A549 (cell line): ENCODE measurements around the gene RHOBTB1. TPM values are rescaled to one million over a fixed set of nuclear protein-coding genes. Genes with fewer than 3 reads are reported as not detected.

Experiments
- ATAC-seq, 2 experiments: fragments of 200-7000 bp in 1 of 2; fragments of >200 bp in 1 of 2; cut with Nextera tagmentation in 1 of 2; cut with Tn5 transposase in 1 of 2; 3 replicates each; pipeline versions ENCODE4 v1.8.0 to v1.9.1; 2018 to 2020; ENCODE audit warnings: mild to moderate bottlenecking in 1 of 2, moderate library complexity in 1 of 2
- CTCF ChIA-PET: fragments of 300-600 bp; sonication (Branson Sonifier 250); formaldehyde crosslinking; extraction: SDS; loops from one replicate; lab custom pipeline; 2021; ENCODE audit warnings: antibody characterized with exemption, inconsistent platforms; lab: Yijun Ruan, JAX
- POLR2A ChIA-PET: fragments of 350-600 bp; formaldehyde crosslinking; extraction: SDS; loops from one replicate; lab custom pipeline; 2021; ENCODE audit warnings: antibody characterized with exemption, inconsistent platforms; lab: Yijun Ruan, JAX
- DNase-seq, 2 experiments: peaks; one replicate each; pipeline versions ENCODE4 v3.0.0 to v3.0.0-alpha.2; 2011 to 2016; ENCODE audit warnings: low read depth in 1 of 2, low spot score in 1 of 2
- FAIRE-seq: peaks from 2 replicates; lab custom pipeline; 2011; peaks lifted over from hg19 to GRCh38; lab: Jason Lieb, UNC
- H3K27ac ChIP-seq, 2 experiments: fragments of >200 bp; sonication (Bioruptor Twin); formaldehyde crosslinking; 3 replicates each; pipeline ENCODE4 v1.5.1; 2016 to 2017
- H3K4me1 ChIP-seq: fragments of >200 bp; sonication (Bioruptor Twin); formaldehyde crosslinking; 3 replicates; pipeline ENCODE4 v1.6.1; 2016
- H3K4me2 ChIP-seq: fragments of >200 bp; sonication (Bioruptor Twin); formaldehyde crosslinking; 3 replicates; pipeline ENCODE4 v1.6.1; 2016
- H3K4me3 ChIP-seq: fragments of >200 bp; sonication (Bioruptor Twin); formaldehyde crosslinking; 3 replicates; pipeline ENCODE4 v1.5.1; 2016
- H3K9me3 ChIP-seq: fragments of >200 bp; sonication (Bioruptor Twin); formaldehyde crosslinking; 3 replicates; pipeline ENCODE4 v1.6.1; 2016
- BHLHE40 ChIP-seq: IDR thresholded peaks from 2 replicates; pipeline ENCODE4 v1.6.1; 2012; ENCODE audit warnings: low read depth, low read length, inconsistent platforms
- CBX8 ChIP-seq: fragments of 200-600 bp; sonication (generic); IDR thresholded peaks from 2 replicates; pipeline ENCODE4 v1.6.1; 2016
- EP300 ChIP-seq, 2 experiments: fragments of >200 bp; sonication (Bioruptor Twin); formaldehyde crosslinking; IDR thresholded peaks; 2 replicates in 1 of 2; 3 replicates in 1 of 2; pipeline ENCODE4 v1.6.1; 2016 to 2017
- FOSL2 ChIP-seq, 2 experiments: fragments of 450-650 bp in 1 of 2; fragments of >200 bp in 1 of 2; sonication (Bioruptor Twin) in 1 of 2; formaldehyde crosslinking; IDR thresholded peaks; 2 replicates each; pipeline versions ENCODE4 v1.5.0 to v1.6.1; 2016 to 2020; ENCODE audit warnings: mild to moderate bottlenecking in 1 of 2, moderate library complexity in 1 of 2
- GATA3 ChIP-seq: IDR thresholded peaks from 2 replicates; pipeline ENCODE4 v1.6.1; 2012; ENCODE audit warnings: borderline replicate concordance
- HDAC2 ChIP-seq: fragments of 200-600 bp; sonication (generic); IDR thresholded peaks from 2 replicates; pipeline ENCODE4 v1.6.1; 2016
- HEYL ChIP-seq: fragments of 250-450 bp; sonication (Bioruptor Pico); IDR thresholded peaks from 2 replicates; pipeline ENCODE4 v1.8.0; 2021; ENCODE audit warnings: mild to moderate bottlenecking, moderate library complexity
- HOXA7 ChIP-seq: fragments of 250-450 bp; sonication (Bioruptor Pico); IDR thresholded peaks from 2 replicates; pipeline ENCODE4 v1.5.0; 2020; ENCODE audit warnings: mild to moderate bottlenecking, moderate library complexity
- NR3C1 ChIP-seq: fragments of >200 bp; sonication (Bioruptor Twin); formaldehyde crosslinking; IDR thresholded peaks from 3 replicates; pipeline ENCODE4 v1.6.1; 2017
- POLR2AphosphoS2 ChIP-seq: conservative IDR thresholded peaks from 2 replicates; pipeline ENCODE4 v1.6.1; 2012; ENCODE audit warnings: low read length, improper control_type of control experiment, inconsistent platforms
- RAD21 ChIP-seq, 2 experiments: fragments of >200 bp in 1 of 2; sonication (Bioruptor Twin) in 1 of 2; formaldehyde crosslinking in 1 of 2; IDR thresholded peaks in 1 of 2; conservative IDR thresholded peaks in 1 of 2; 2 replicates in 1 of 2; 3 replicates in 1 of 2; pipeline ENCODE4 v1.6.1; 2012 to 2018; ENCODE audit warnings: inconsistent platforms in 1 of 2
- RNF2 ChIP-seq: fragments of 200-600 bp; sonication (generic); IDR thresholded peaks from 2 replicates; pipeline ENCODE4 v1.6.1; 2016; ENCODE audit warnings: low read depth, mild to moderate bottlenecking, antibody characterized with exemption, moderate library complexity, borderline replicate concordance
- ZC3H11A ChIP-seq: fragments of 450-650 bp; IDR thresholded peaks from 2 replicates; pipeline ENCODE4 v1.6.1; 2014; ENCODE audit warnings: antibody characterized with exemption, mild to moderate bottlenecking
- ZNF302 ChIP-seq: fragments of 250-450 bp; sonication (Bioruptor Pico); IDR thresholded peaks from 2 replicates; pipeline ENCODE4 v1.9.0; 2021; ENCODE audit warnings: inconsistent platforms, mild to moderate bottlenecking, moderate library complexity
- whole genome bisulfite sequencing: methylation state at CpG from one replicate; pipeline ENCODE4 v1.1.6; 2017; ENCODE audit errors: missing lambda C conversion rate; 5-methylcytosine and 5-hydroxymethylcytosine counted together
- polyA plus RNA-seq, 4 experiments: library from polyadenylated mRNA; depleted of rRNA in 3 of 4; stranded (reverse); fragments of >200 nt; fragmentation: RNase III in 1 of 4; extraction: RNeasy Plus Mini Kit Qiagen cat#74134 plus additional on column Dnase treatment in 1 of 4; gene quantifications; 2 replicates in 3 of 4; 3 replicates in 1 of 4; pipeline ENCODE4 v1.2.3, GENCODE V29; 2011 to 2017
- TF ChIP-seq, protein P1 (sequence below): fragments of 150-350 bp; IDR thresholded peaks from 2 replicates; pipeline ENCODE4 v1.6.1; 2014; ENCODE audit warnings: low read depth, mild to moderate bottlenecking, low read length
- TF ChIP-seq, protein P2 (sequence below): IDR thresholded peaks from 2 replicates; pipeline ENCODE4 v1.6.1; 2012

RHOBTB1 gene
- polyA plus RNA-seq, 2 of the 4 experiments (the other 2 are of a cell fraction), result 6.6 to 24.7 TPM

DNA sequence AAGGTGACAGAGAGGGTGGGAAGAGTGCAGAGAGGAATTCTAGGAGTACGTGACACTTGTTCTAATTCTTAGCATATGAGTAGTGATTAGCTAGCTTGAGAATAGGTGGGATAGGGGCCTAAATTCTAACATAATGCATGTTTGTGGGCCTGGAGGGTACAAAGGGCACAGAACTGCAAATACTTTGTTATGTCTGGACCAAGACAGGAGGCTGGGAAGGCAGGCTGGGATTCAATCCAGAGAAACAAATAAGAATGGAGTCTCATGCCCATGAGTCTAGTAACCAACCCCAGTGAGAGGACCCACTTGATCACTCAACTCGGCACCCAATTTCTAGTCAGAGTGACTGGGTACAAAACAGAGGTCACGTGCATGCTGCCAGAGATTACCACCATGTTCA is 40.9 kb downstream of the RHOBTB1 start (continued):
- TF ChIP-seq, protein P1, sequence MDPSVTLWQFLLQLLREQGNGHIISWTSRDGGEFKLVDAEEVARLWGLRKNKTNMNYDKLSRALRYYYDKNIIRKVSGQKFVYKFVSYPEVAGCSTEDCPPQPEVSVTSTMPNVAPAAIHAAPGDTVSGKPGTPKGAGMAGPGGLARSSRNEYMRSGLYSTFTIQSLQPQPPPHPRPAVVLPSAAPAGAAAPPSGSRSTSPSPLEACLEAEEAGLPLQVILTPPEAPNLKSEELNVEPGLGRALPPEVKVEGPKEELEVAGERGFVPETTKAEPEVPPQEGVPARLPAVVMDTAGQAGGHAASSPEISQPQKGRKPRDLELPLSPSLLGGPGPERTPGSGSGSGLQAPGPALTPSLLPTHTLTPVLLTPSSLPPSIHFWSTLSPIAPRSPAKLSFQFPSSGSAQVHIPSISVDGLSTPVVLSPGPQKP, result no peak
- no peak for TF ChIP-seq RNF2
- no peak for TF ChIP-seq BHLHE40
- TF ChIP-seq ZC3H11A, result no peak
- TF ChIP-seq ZNF302 (CRISPR knock-in tag), result no peak
- no peak for TF ChIP-seq HDAC2

DNA sequence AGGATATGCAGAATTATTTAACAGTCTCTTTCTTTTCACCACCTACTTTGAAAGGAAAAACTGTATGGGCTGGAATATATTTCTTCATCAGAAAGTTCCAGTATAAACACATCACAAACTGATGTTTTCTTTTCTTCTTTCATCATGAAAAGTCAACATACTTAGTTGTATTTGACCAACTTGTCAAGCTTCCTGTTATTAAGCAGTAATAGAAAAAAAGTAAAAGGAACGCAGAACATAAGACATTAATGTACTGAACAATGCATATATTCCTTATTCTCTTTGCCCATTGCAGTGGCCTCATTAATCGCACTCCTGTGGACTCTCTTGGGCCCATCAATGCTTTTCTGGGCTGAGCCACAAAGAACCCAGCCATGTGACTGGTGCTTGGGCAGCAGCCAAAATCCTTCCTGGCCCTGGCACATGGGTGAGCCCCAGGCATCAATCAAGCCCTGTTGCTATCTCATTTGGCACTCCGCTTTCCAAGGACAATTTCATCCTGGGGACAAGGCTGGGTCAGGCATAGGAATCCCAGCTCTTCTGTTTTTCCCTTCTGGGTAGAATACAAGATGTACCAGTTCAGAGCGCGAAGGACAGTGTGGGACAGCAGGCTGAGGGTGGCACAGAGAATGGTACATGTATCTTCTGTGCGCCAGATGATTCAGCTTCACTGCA is 42.3 kb downstream of the RHOBTB1 start:
- peaks cover 3% of the 10 kb centered on the region; the same call in 2 of the 3 replicates for H3K9me3 ChIP-seq
- TF ChIP-seq POLR2AphosphoS2 (no peak), FOSL2 (IDR thresholded peaks at IDR 0.05) (no peak), FOSL2 (CRISPR knock-in tag; IDR thresholded peaks at IDR 0.05) (no peak), HEYL (CRISPR knock-in tag) (no peak), EP300 (IDR thresholded peaks at IDR 0.05) (no peak), GATA3 (no peak)
- peaks cover 14% of the 10 kb centered on the region for H3K4me1 ChIP-seq
- no peak overlapping the region for H3K4me3 ChIP-seq
- DNase-seq (no peak), FAIRE-seq (no peak), ATAC-seq (no peak)
- 91% methylated on average over 6 of the region's 6 CpGs for WGBS
- ChIA-PET CTCF (interaction anchor here (1.7 kb wide), 1 partner anchor 11 kb away, joined by 3 read pairs; no protein-coding TSS in a partner anchor), POLR2A (no interaction called here)
- H3K4me2 ChIP-seq, result no peak overlapping the region
- no peak overlapping the region for H3K27ac ChIP-seq

DNA sequence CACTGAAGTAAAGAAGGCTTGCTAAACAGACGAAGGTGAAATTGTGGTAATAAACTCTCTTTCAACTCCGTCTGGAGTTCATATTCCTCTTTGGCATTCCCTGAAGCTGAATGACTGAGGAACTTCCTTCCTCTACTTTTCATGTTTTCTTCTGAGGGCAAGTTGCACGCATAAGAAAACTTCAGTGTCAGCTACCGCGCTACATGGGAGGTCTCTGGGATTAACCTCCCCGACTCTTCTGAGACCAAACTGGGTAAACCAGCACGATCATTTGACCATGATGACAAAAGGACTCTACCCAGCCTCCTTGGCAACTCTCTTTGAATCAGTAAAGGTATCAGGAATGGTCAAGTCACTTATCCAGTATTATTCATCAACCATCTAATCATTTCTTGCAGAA is 44.7 kb downstream of the RHOBTB1 start:
- no peak for FAIRE-seq
- ChIA-PET CTCF (no interaction called here), POLR2A (no interaction called here)

DNA sequence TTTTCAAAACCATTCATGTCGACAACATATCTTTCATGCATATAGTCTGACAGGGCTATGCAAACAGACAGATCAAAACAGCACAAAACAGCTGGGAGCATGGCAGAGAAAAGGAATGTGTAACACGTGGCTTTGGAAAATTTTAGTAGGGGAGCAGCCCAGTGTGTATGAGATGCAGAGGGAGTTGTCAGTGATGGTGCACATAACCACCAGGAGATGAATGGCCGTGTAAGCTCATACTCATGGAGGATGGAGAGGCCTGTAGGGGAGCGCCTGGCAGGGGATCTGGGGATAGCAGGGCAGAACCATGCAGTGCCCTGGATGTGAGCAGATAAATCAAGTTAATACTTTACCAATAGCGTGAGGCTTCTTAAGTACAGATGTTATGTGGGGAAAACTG is 45.7 kb downstream of the RHOBTB1 start:
- ATAC-seq (no peak), DNase-seq (no peak), FAIRE-seq (no peak)
- H3K4me3 ChIP-seq, result no peak overlapping the region
- WGBS, result 91% methylated on average over 5 of the region's 5 CpGs
- CTCF ChIA-PET, result interaction anchor here (1.1 kb wide), 1 partner anchor 15 kb away, joined by 4 read pairs; no protein-coding TSS in a partner anchor
- H3K27ac ChIP-seq, result no peak overlapping the region
- POLR2A ChIA-PET, result no interaction called here
- no peak overlapping the region for H3K4me2 ChIP-seq
- TF ChIP-seq HOXA7 (CRISPR knock-in tag) (no peak), CBX8 (no peak), RAD21 (conservative IDR thresholded peaks at IDR 0.05 in 1 of 2, IDR thresholded peaks at IDR 0.05 in 1 of 2) (no peak)
- peaks cover 35% of the 10 kb centered on the region for H3K4me1 ChIP-seq
- H3K9me3 ChIP-seq, result no peaks in the 10 kb centered on the region

More for the DNA sequence above, 44.7 kb downstream of the RHOBTB1 start:
- DNase-seq, result no peak
- H3K4me1 ChIP-seq, result peaks cover 25% of the 10 kb centered on the region
- no peak overlapping the region for H3K27ac ChIP-seq
- H3K4me2 ChIP-seq, result no peak overlapping the region
- no peak overlapping the region for H3K4me3 ChIP-seq
- WGBS, result 90% methylated on average over 7 of the region's 7 CpGs
- TF ChIP-seq, protein P2, sequence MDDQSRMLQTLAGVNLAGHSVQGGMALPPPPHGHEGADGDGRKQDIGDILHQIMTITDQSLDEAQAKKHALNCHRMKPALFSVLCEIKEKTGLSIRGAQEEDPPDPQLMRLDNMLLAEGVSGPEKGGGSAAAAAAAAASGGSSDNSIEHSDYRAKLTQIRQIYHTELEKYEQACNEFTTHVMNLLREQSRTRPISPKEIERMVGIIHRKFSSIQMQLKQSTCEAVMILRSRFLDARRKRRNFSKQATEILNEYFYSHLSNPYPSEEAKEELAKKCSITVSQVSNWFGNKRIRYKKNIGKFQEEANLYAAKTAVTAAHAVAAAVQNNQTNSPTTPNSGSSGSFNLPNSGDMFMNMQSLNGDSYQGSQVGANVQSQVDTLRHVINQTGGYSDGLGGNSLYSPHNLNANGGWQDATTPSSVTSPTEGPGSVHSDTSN, result no peak
- TF ChIP-seq NR3C1 (no peak), FOSL2 (IDR thresholded peaks at IDR 0.05) (no peak), FOSL2 (CRISPR knock-in tag; IDR thresholded peaks at IDR 0.05) (no peak)
- ATAC-seq, result no peak
- no peaks in the 10 kb centered on the region for H3K9me3 ChIP-seq
